Activated CD8-positive, alpha-beta memory T cell treated with anti-CD3 and anti-CD28 coated beads, Interleukin-2, amount 50 U/mL, for 4 hours (primary cell): ENCODE data around the gene SNRPD1.
"Not testable (repeated sequence)": the region's sequence is repeated elsewhere in the genome, so short reads cannot be mapped to it uniquely, and the experiment has no call there.

Source experiments
- DNase-seq: peaks from one replicate; pipeline ENCODE4 v3.0.0-alpha.2; 2020

Gene SNRPD1

DNA sequence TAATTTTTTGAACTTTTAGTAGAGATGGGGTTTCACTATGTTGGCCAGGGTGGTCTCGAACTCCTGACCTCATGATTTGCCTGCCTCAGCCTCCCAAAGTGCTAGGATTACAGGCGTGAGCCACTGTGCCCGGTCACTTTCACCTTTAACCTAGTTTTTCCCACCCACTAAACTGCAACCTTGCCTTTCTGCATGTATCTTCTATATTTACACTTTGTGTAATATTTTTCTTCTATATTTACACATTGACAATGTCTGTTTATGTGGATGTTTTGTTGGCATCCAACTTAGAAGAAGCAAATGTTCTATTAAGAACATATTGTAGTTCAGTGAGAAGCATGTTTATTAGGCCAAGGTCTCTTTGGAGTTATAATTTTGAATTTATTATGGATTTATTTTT, 26.7 kb downstream of the SNRPD1 start:
- DNase-seq = no peak

DNA sequence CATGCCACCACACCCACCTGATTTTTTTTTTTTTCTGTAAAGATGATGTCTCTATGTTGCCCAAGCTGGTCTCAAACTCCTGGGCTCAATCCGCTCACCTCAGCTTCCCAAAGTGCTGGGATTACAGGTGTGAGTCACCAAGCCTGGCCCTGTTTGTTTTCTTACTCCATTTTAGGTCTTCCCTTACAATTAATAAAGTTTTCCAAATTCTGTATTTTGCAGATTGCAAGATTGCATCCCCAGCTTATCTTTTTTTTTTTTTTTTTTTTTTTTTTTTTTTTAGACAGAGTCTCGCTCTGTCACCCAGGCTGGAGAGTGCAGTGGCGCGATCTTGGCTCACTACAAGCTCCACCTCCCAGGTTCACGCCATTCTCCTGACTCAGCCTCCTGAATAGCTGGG, 28.3 kb downstream of the SNRPD1 start:
- DNase-seq = not testable (repeated sequence)

GRCh38 chr18:21650311-21650710, 38.2 kb downstream of the SNRPD1 start:
- no peak for DNase-seq

GRCh38 chr18:21652073-21652472, 40.0 kb downstream of the SNRPD1 start:
- DNase-seq = no peak

- DNase-seq = no peak
Observed at GRCh38 chr18:21653361-21653760, 41.2 kb downstream of the SNRPD1 start.

- DNase-seq = no peak
Observed at GRCh38 chr18:21656402-21656801, 44.3 kb downstream of the SNRPD1 start.

GRCh38 chr18:21660078-21660477, 48.0 kb downstream of the SNRPD1 start:
- no peak for DNase-seq

- no peak for DNase-seq
Observed at GRCh38 chr18:21662581-21662980, 50.5 kb downstream of the SNRPD1 start.

- no peak for DNase-seq
Observed at GRCh38 chr18:21663578-21663977, 51.5 kb downstream of the SNRPD1 start.

DNA sequence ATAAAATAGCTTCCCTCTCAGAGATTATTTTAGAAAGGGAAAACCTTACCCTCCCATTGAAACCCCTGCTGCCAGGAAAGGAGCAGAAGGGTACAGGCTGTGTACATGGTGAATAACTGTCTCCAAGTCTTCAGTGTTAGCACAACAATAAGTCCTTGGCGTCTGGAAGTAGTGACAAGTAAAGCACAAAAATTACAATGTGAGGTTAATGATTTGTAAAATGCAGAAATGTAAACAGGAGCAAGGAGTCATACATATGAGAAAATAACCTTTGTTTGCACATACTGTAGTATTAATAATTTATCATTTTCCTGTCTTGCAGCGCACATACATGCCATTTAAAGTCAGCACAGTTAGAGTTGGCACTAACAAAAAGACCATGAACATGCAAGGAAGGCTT, 52.0 kb downstream of the SNRPD1 start:
- DNase-seq = no peak

DNA sequence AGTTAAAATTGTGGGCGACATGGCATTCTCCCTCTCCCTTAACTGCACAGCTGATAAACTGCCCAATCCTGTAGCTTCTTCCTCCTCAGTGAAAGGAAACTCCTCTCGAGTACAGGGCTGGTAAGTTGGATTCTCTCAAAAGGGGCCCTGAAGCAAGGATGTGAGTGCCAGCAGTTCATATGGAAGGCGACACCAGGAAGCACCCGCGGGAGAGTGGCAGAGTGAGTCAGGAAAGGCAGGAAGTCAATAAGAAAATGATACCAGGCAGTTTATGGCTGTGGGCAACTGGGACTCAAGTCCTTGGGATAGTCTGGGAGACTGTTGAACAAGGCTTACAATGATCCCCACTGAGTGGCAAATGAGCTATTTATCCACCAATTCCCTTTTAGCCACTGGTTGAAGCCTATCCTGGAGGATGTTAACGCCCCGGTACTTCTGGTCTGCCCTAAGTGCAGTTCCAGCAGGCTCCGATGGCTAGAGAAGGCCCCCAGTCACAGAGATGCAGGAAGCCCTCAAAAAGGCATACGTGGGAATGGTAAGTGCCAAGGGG, 57.7 kb downstream of the SNRPD1 start:
- no peak for DNase-seq

- DNase-seq = no peak
Observed at GRCh38 chr18:21672521-21673267, 60.6 kb downstream of the SNRPD1 start.

- DNase-seq = not testable (repeated sequence)
Observed at GRCh38 chr18:21675354-21675753, 63.2 kb downstream of the SNRPD1 start.

DNA sequence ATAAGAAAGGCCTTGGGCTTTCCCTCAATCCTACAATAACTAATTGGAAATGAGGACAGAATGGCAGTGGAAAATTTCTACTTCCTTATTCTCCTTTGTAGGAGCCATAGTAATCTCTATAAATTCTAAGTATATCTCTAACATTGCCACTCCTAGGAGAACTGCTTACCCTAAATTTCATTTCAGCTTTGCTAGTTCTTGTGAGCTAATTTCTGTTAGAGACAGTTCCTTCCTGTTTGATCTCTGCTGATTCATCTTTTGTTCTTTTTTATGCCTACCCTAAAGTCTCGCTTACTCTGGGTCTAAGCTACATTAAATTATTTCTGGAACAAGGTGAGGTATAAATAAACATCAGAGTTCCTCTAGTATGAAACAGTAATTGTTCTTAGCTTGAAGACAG, 66.7 kb downstream of the SNRPD1 start:
- DNase-seq = no peak

DNA sequence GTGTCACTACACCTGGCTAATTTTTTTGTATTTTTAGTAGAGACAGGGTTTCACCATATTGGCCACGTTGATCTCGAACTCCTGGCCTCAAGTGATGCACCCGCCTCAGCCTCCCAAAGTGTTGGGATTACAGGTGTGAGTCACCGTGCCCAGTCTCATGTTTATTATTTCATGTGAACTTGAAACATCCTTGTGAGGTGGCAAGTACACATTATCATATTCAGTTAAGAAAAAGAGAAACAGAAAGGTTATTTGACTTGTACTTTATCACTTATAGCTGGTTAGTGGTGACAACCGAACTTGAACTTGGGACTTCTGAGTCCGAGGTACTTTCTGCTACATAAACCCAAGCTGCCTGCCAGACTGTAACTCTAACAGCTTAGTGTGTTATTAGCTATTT, 68.0 kb downstream of the SNRPD1 start:
- no peak for DNase-seq

DNA sequence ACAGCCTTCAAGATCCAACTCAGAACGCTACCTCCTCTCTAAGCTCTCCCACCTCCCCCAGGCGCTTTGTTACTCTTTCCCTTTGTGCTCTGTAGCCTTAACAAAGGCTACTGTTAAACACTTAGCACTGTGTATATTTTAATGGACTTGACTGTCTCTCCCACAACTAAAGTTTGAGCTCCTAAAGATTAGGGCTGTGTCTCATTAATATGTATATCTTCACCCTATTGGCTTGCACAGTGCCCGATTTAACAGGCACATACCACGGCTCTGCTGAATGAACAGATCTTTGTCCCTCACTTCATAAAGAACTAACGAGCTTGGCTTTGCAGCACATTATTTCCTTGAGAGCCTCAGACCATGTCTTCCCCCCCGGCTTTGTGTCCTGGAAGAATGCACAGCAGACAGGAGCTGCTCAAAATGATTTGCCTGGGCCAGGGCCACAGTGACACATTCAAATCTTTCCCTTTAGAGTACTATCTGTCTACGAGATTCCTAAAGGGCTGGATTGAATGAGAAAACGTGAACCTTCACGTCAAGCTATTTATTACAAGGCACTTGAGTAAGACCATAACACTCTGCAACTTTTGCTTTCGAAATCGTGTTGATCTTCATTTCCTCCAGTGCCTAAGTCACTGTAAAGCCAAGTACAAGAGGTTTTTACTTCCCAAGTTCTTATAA, 70.4 kb downstream of the SNRPD1 start:
- no peak for DNase-seq
